Endothelial cell of umbilical vein (primary cell): ENCODE data around the gene MIGA2. TPM values are rescaled to one million over a fixed set of nuclear protein-coding genes. Genes with fewer than 3 reads are reported as not detected.

ENCODE experiments used
- BruUV-seq: library from RNA; stranded (reverse); fragments of 400-500 nt; replicated peaks from 2 replicates; lab custom pipeline; 2021; lab: Mats Ljungman, UMichigan
- CTCF ChIA-PET: fragments of 300-600, 350-600 bp; sonication (Branson Sonifier 250); formaldehyde crosslinking; loops from one replicate; lab custom pipeline; 2021; ENCODE audit warnings: antibody characterized with exemption, inconsistent platforms; lab: Charles Lee
- POLR2A ChIA-PET: fragments of 300-600, 350-600 bp; sonication (Branson Sonifier 250); formaldehyde crosslinking; loops from one replicate; lab custom pipeline; 2021; ENCODE audit warnings: antibody characterized with exemption, inconsistent platforms; lab: Charles Lee
- DNase-seq: peaks from one replicate; pipeline ENCODE4 v3.0.0-alpha.2; 2011; ENCODE audit warnings: low read depth, low spot score
- FAIRE-seq: peaks from 2 replicates; lab custom pipeline; 2011; peaks lifted over from hg19 to GRCh38; lab: Jason Lieb, UNC
- H2AFZ ChIP-seq: 2 replicates; pipeline ENCODE4 v1.6.0; 2012; ENCODE audit warnings: low read depth, low read length, control low read depth, inconsistent platforms
- H3K27ac ChIP-seq: 2 replicates; pipeline ENCODE4 v1.5.1; 2011; ENCODE audit warnings: low read depth, mild to moderate bottlenecking, control low read depth, low read length, moderate library complexity; ENCODE audit not compliant: insufficient read depth
- H3K27me3 ChIP-seq, 2 experiments: 2 replicates each; pipeline versions ENCODE4 v1.6.0 to v1.6.1; 2011; ENCODE audit warnings: low read length in 2 of 2, mixed read lengths in 1 of 2; ENCODE audit not compliant: control insufficient read depth in 2 of 2, insufficient read depth in 2 of 2
- H3K36me3 ChIP-seq, 2 experiments: 2 replicates in 1 of 2; 3 replicates in 1 of 2; pipeline ENCODE4 v1.5.1; 2011; ENCODE audit warnings: low read length in 2 of 2, mild to moderate bottlenecking in 1 of 2, moderate library complexity in 1 of 2; ENCODE audit not compliant: control insufficient read depth in 2 of 2, insufficient read depth in 2 of 2; ENCODE audit errors: extremely low read depth in 1 of 2
- H3K4me1 ChIP-seq: 3 replicates; pipeline ENCODE4 v1.5.1; 2011; ENCODE audit warnings: mild to moderate bottlenecking, low read length; ENCODE audit not compliant: control insufficient read depth, insufficient read depth; ENCODE audit errors: extremely low read depth
- H3K4me2 ChIP-seq: 2 replicates; pipeline ENCODE4 v1.6.1; 2011; ENCODE audit warnings: low read length, control low read depth, mixed read lengths; ENCODE audit not compliant: insufficient read depth
- H3K4me3 ChIP-seq, 3 experiments: fragments of 200-600 bp in 1 of 3; sonication (generic), shearing (Covaris generic) in 1 of 3; replicated peaks in 1 of 3; 2 replicates each; pipeline ENCODE4 v1.5.1; 2011 to 2016; ENCODE audit warnings: control low read depth in 3 of 3, low read length in 3 of 3, mild to moderate bottlenecking in 2 of 3, inconsistent platforms in 1 of 3, low read depth in 1 of 3, moderate library complexity in 1 of 3; ENCODE audit not compliant: insufficient read depth in 1 of 3
- H3K79me2 ChIP-seq: 2 replicates; pipeline ENCODE4 v1.6.0; 2012; ENCODE audit warnings: low read length, inconsistent platforms; ENCODE audit not compliant: control insufficient read depth, insufficient read depth
- H3K9ac ChIP-seq: replicated peaks from 2 replicates; pipeline ENCODE3; 2011; ENCODE audit warnings: low read length, control low read depth; ENCODE audit not compliant: insufficient read depth; ENCODE audit errors: extremely low read depth
- H3K9me1 ChIP-seq: replicated peaks from 3 replicates; pipeline ENCODE4 v1.6.0; 2011; ENCODE audit warnings: mild to moderate bottlenecking, low read length; ENCODE audit not compliant: control insufficient read depth, insufficient read depth; ENCODE audit errors: extremely low read depth
- H3K9me3 ChIP-seq: replicated peaks from 2 replicates; pipeline ENCODE4 v1.5.1; 2012; ENCODE audit warnings: low read length, inconsistent platforms; ENCODE audit not compliant: control insufficient read depth, insufficient read depth
- H4K20me1 ChIP-seq: replicated peaks from 2 replicates; pipeline ENCODE3; 2011; ENCODE audit warnings: mild to moderate bottlenecking, low read length; ENCODE audit not compliant: control insufficient read depth, insufficient read depth; ENCODE audit errors: extremely low read depth
- CTCF ChIP-seq, 2 donors: IDR thresholded peaks; 1 replicate in 1 of 2; 2 replicates in 1 of 2; pipeline ENCODE4 v1.5.1; 2011; ENCODE audit warnings: low read length in 2 of 2, mild to moderate bottlenecking in 2 of 2, moderate library complexity in 2 of 2, control low read depth in 1 of 2, inconsistent platforms in 1 of 2, low read depth in 1 of 2; ENCODE audit not compliant: insufficient read depth in 1 of 2; ENCODE audit errors: extremely low read depth in 1 of 2
- FOS ChIP-seq: IDR thresholded peaks from 2 replicates; pipeline ENCODE4 v1.6.1; 2011; ENCODE audit warnings: mild to moderate bottlenecking, low read length, moderate library complexity, borderline replicate concordance; ENCODE audit not compliant: insufficient read depth
- GATA2 ChIP-seq: IDR thresholded peaks from 2 replicates; pipeline ENCODE4 v1.7.0; 2011; ENCODE audit warnings: low read depth, mild to moderate bottlenecking, moderate library complexity, mixed read lengths, low read length; ENCODE audit not compliant: insufficient read length, insufficient read depth
- JUN ChIP-seq: IDR thresholded peaks from 2 replicates; pipeline ENCODE4 v1.6.1; 2011; ENCODE audit warnings: borderline replicate concordance, low read depth; ENCODE audit not compliant: insufficient read length, insufficient read depth
- MAX ChIP-seq: IDR thresholded peaks from 2 replicates; pipeline ENCODE4 v1.6.1; 2011; ENCODE audit not compliant: insufficient read depth, insufficient read length
- POLR2A ChIP-seq: IDR thresholded peaks from 2 replicates; pipeline ENCODE4 v1.6.1; 2012; ENCODE audit warnings: low read depth, mild to moderate bottlenecking, control low read depth, low read length
- POLR2AphosphoS5 ChIP-seq: IDR thresholded peaks from 2 replicates; pipeline ENCODE4 v1.6.1; 2012; ENCODE audit warnings: low read depth, mild to moderate bottlenecking, control low read depth, low read length, moderate library complexity; ENCODE audit not compliant: insufficient read depth
- dilution Hi-C: fragments of 300-500 bp; cut with MboI; formaldehyde crosslinking; loops from one replicate; pipeline ENCODE4 v1.15.0; 2019; ENCODE audit warnings: low sequenced_read_pairs; ENCODE audit not compliant: extremely low pct_ligation_motif_present
- intact Hi-C: fragments of 100-400 bp; cut with micrococcal nuclease; formaldehyde crosslinking; loops from one replicate; pipeline ENCODE4 v1.10.0; 2022
- polyA plus RNA-seq, 4 experiments: library from polyadenylated mRNA; depleted of rRNA in 3 of 4; stranded (reverse) in 3 of 4; unstranded in 1 of 4; fragments of >200 nt; gene quantifications; 2 replicates each; pipeline versions ENCODE4 v1.2.1 to v1.2.3, GENCODE V29; 2011 to 2012; ENCODE audit warnings: missing spikeins in 1 of 4
- total RNA-seq: library from RNA; stranded (reverse); gene quantifications from 2 replicates; pipeline ENCODE4 v1.2.3, GENCODE V29; 2021

Gene MIGA2
- total and polyA plus RNA-seq, 2 donors (not counting 3 experiments of a cell fraction or from before 2014, with no cell fraction given), result 27.7 to 28.0 TPM

GRCh38 chr9:129110740-129111527, 74.5 kb downstream of the MIGA2 start, which contains the start of the genes CRAT and PTPA:
CRAT (minus strand) TSS chr9:129110793; CDS start chr9:129110509, 284 bp downstream.
PTPA (plus strand) TSS chr9:129111415; CDS start chr9:129111601, 186 bp downstream.
- BruUV-seq, result no TSS peak
- FAIRE-seq (peak; percentile 94), DNase-seq (peak; percentile 91)
- Histone ChIP-seq H3K36me3 (peaks cover 3% of the 10 kb centered on the region in 2 experiments), H3K79me2 (peaks cover 31% of the 10 kb centered on the region), H3K4me3 (peak within 1 kb of the TSS; percentile 66 to 97 (median 85)), H3K27ac (peak within 1 kb of the TSS; percentile 61), H2AFZ (peak within 1 kb of the TSS; percentile 94), H3K9me1 (no peaks in the 10 kb centered on the region), H3K4me1 (peaks cover 10% of the 10 kb centered on the region), H3K27me3 (no peaks in the 10 kb centered on the region), H3K9me3 (no peaks in the 10 kb centered on the region), H4K20me1 (no peaks in the 10 kb centered on the region), H3K9ac (peak within 1 kb of the TSS; percentile 64), H3K4me2 (peak within 1 kb of the TSS; percentile 76)
- no peak for TF ChIP-seq FOS
- peak; percentile 96 for TF ChIP-seq POLR2A
- no peak for TF ChIP-seq JUN
- peak; percentile 82 for TF ChIP-seq POLR2AphosphoS5
- ChIA-PET POLR2A (interaction anchor here (0.5 to 1.1 kb wide), 2 partner anchors 18 to 89 kb away, joined by 3 to 4 read pairs; no protein-coding TSS in a partner anchor), CTCF (interaction anchor here (0.7 to 3.7 kb wide), 4 partner anchors 21 to 618 kb away, joined by 3 to 8 read pairs (median 5); no protein-coding TSS in a partner anchor)
- intact Hi-C loops (loop anchor here (1.0 kb wide), 1 partner anchor 30 kb away; the partner anchor contains the start of gene DOLPP1), dilution Hi-C loops (no loop called here)

GRCh38 chr9:129111528-129112151, 75.2 kb downstream of the MIGA2 start:
- H3K36me3 ChIP-seq, result peaks cover 2 to 3% of the 10 kb centered on the region in 2 experiments
- intact Hi-C loops, result no loop called here
- peak overlapping the region; percentile 66 to 97 (median 85) for H3K4me3 ChIP-seq
- peak overlapping the region; percentile 49 for H3K27ac ChIP-seq
- H3K4me2 ChIP-seq, result peak overlapping the region; percentile 52
- ChIA-PET POLR2A (interaction anchor here (0.6 kb wide), 1 partner anchor 69 kb away, joined by 4 read pairs; no protein-coding TSS in a partner anchor), CTCF (interaction anchor here (0.7 to 3.7 kb wide), 4 partner anchors 9 to 618 kb away, joined by 3 to 8 read pairs (median 6); no protein-coding TSS in a partner anchor)
- H3K27me3 ChIP-seq, result no peaks in the 10 kb centered on the region
- peaks cover 10% of the 10 kb centered on the region for H3K4me1 ChIP-seq
- H3K9ac ChIP-seq, result peak overlapping the region; percentile 55
- DNase-seq, result peak; percentile 62
- no peaks in the 10 kb centered on the region for H3K9me1 ChIP-seq
- H2AFZ ChIP-seq, result peak overlapping the region; percentile 94
- dilution Hi-C loops, result no loop called here
- peaks cover 34% of the 10 kb centered on the region for H3K79me2 ChIP-seq
- no TSS peak for BruUV-seq
- H4K20me1 ChIP-seq, result no peaks in the 10 kb centered on the region
- peak; percentile 77 for FAIRE-seq
- no peak for TF ChIP-seq FOS
- no peak for TF ChIP-seq CTCF (IDR thresholded peaks at IDR 0.05; ENCODE audit: extremely low read depth in 1 of 2, insufficient read depth in 1 of 2, low read depth in 1 of 2, low read length in 2 of 2)
- no peak for TF ChIP-seq POLR2A
- TF ChIP-seq POLR2AphosphoS5, result no peak
- no peak for TF ChIP-seq MAX
- TF ChIP-seq JUN, result no peak
- no peak for TF ChIP-seq GATA2
- H3K9me3 ChIP-seq, result no peaks in the 10 kb centered on the region
